Measurements from ENCODE around the gene ZNF597. TPM values are rescaled to one million over a fixed set of nuclear protein-coding genes. Genes with fewer than 3 reads are reported as not detected.

ZNF597 gene
- total RNA-seq, 1 experiment from 2014 or later: 2.7 TPM

DNA sequence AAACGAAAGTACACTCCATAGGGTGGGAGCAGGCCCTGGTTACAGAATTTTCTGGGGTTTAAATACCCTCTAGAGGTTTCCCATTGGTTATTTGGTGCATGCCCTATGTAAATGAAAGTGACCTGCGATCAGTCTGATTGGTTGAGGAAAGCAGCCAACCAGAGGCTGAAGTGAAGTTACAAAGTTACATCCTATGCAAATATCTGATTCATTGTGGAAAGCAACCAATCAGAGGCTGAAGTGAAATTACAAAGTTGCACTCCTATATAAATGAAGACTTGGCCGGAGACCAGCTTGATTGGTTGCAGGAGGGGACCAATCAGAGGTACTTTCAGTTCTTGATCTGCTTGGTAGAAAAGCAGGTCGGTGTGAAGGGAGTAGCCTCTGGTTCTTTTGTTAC lies 24.6 kb upstream of the ZNF597 start:
- POLR2A ChIA-PET: no interaction called here
- H3K27me3 ChIP-seq (ENCODE audit: control insufficient read depth, insufficient read depth, low read length): no peaks in the 10 kb centered on the region
- H3K9me3 ChIP-seq (ENCODE audit: control insufficient read depth, insufficient read depth, low read depth, low read length): no peaks in the 10 kb centered on the region
- peaks cover 5% of the 10 kb centered on the region; the same call in 1 of the 2 replicates for H3K4me1 ChIP-seq (ENCODE audit: control insufficient read depth, insufficient read depth, low read length)
- TF ChIP-seq, protein P1, sequence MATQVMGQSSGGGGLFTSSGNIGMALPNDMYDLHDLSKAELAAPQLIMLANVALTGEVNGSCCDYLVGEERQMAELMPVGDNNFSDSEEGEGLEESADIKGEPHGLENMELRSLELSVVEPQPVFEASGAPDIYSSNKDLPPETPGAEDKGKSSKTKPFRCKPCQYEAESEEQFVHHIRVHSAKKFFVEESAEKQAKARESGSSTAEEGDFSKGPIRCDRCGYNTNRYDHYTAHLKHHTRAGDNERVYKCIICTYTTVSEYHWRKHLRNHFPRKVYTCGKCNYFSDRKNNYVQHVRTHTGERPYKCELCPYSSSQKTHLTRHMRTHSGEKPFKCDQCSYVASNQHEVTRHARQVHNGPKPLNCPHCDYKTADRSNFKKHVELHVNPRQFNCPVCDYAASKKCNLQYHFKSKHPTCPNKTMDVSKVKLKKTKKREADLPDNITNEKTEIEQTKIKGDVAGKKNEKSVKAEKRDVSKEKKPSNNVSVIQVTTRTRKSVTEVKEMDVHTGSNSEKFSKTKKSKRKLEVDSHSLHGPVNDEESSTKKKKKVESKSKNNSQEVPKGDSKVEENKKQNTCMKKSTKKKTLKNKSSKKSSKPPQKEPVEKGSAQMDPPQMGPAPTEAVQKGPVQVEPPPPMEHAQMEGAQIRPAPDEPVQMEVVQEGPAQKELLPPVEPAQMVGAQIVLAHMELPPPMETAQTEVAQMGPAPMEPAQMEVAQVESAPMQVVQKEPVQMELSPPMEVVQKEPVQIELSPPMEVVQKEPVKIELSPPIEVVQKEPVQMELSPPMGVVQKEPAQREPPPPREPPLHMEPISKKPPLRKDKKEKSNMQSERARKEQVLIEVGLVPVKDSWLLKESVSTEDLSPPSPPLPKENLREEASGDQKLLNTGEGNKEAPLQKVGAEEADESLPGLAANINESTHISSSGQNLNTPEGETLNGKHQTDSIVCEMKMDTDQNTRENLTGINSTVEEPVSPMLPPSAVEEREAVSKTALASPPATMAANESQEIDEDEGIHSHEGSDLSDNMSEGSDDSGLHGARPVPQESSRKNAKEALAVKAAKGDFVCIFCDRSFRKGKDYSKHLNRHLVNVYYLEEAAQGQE (IDR thresholded peaks at IDR 0.05; ENCODE audit: insufficient read depth in 1 of 2, low read depth in 2 of 2, low read length in 1 of 2): no peak
- TF ChIP-seq, protein P2, sequence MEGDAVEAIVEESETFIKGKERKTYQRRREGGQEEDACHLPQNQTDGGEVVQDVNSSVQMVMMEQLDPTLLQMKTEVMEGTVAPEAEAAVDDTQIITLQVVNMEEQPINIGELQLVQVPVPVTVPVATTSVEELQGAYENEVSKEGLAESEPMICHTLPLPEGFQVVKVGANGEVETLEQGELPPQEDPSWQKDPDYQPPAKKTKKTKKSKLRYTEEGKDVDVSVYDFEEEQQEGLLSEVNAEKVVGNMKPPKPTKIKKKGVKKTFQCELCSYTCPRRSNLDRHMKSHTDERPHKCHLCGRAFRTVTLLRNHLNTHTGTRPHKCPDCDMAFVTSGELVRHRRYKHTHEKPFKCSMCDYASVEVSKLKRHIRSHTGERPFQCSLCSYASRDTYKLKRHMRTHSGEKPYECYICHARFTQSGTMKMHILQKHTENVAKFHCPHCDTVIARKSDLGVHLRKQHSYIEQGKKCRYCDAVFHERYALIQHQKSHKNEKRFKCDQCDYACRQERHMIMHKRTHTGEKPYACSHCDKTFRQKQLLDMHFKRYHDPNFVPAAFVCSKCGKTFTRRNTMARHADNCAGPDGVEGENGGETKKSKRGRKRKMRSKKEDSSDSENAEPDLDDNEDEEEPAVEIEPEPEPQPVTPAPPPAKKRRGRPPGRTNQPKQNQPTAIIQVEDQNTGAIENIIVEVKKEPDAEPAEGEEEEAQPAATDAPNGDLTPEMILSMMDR (IDR thresholded peaks at IDR 0.05): no peak
- TF ChIP-seq SIN3A (IDR thresholded peaks at IDR 0.05; ENCODE audit: borderline replicate concordance, insufficient read depth, low read depth, low read length): no peak
- TF ChIP-seq TCF7L2 (IDR thresholded peaks at IDR 0.05; ENCODE audit: low read depth, low read length): no peak
- no peak overlapping the region for H3K27ac ChIP-seq (ENCODE audit: low read length)
- intact Hi-C loops (cut with micrococcal nuclease; ENCODE audit: unreplicated experiment) (no loop called here), in situ Hi-C loops (cut with HindIII; ENCODE audit: low pct_unique_long_range_greater_than_20kb, low sequenced_read_pairs) (no loop called here)
- ATAC-seq: no peak
- CTCF ChIA-PET: no interaction called here
- no peak for DNase-seq (ENCODE audit: low read depth, low spot score)
- H3K4me3 ChIP-seq (ENCODE audit: low read depth in 2 of 2, low read length in 2 of 2): no peak overlapping the region
- H3K36me3 ChIP-seq (ENCODE audit: control insufficient read depth, insufficient read depth, low read length): no peaks in the 10 kb centered on the region
- BruUV-seq (replicated peaks): no TSS peak

DNA sequence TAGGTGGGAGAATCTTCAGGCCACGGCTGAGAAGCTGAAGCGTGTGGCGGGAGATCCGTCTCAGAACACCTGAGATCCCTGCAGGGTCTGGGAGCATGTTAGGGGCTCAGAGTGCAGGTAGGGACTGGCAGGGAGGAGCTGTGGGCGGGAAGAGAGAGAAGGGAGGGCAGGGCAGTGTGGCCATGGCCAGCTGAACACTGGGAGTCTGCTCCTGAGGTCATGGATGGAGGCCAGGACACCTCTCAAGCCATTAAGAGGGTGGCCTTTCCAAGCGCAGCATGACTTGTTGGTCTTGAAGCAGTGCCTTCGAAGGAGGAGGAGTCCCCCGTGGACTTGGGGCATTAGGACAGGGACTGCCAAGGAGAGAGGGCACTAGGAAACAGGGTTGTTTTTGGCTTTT lies 23.9 kb upstream of the ZNF597 start:
- ATAC-seq: no peak
- no peak overlapping the region for H3K4me3 ChIP-seq (ENCODE audit: low read depth in 2 of 2, low read length in 2 of 2)
- H3K27ac ChIP-seq (ENCODE audit: low read length): no peak overlapping the region
- H3K9me3 ChIP-seq (ENCODE audit: control insufficient read depth, insufficient read depth, low read depth, low read length): no peaks in the 10 kb centered on the region
- H3K36me3 ChIP-seq (ENCODE audit: control insufficient read depth, insufficient read depth, low read length): 0 out of 2 replicates have a peak, but pooled peaks cover 2% of the 10 kb centered on the region
- in situ Hi-C loops (cut with HindIII; ENCODE audit: low pct_unique_long_range_greater_than_20kb, low sequenced_read_pairs): no loop called here
- intact Hi-C loops (cut with micrococcal nuclease; ENCODE audit: unreplicated experiment): no loop called here
- no peak for DNase-seq (ENCODE audit: low read depth, low spot score)
- H3K4me1 ChIP-seq (ENCODE audit: control insufficient read depth, insufficient read depth, low read length): peaks cover 13% of the 10 kb centered on the region
- no peak for TF ChIP-seq SIN3A (IDR thresholded peaks at IDR 0.05; ENCODE audit: borderline replicate concordance, insufficient read depth, low read depth, low read length)
- no peak for TF ChIP-seq POLR2AphosphoS5 (IDR thresholded peaks at IDR 0.05; ENCODE audit: low read depth, low read length)
- TF ChIP-seq TCF7L2 (IDR thresholded peaks at IDR 0.05; ENCODE audit: low read depth, low read length): no peak
- TF ChIP-seq, protein P2 (IDR thresholded peaks at IDR 0.05): no peak
- TF ChIP-seq, protein P1 (IDR thresholded peaks at IDR 0.05; ENCODE audit: insufficient read depth in 1 of 2, low read depth in 2 of 2, low read length in 1 of 2): no peak
- POLR2A ChIA-PET: no interaction called here
- no TSS peak for BruUV-seq (replicated peaks)
- no peaks in the 10 kb centered on the region for H3K27me3 ChIP-seq (ENCODE audit: control insufficient read depth, insufficient read depth, low read length)
- CTCF ChIA-PET: no interaction called here

Data from Panc1 (cell line).